NCI-H128 (cell line): ENCODE results near the gene NXT1.

Experiments
- DNase-seq: peaks from one replicate; lab custom pipeline; 2025; ENCODE audit not compliant: unreplicated experiment; lab: John Stamatoyannopoulos, UW

Gene NXT1

DNA sequence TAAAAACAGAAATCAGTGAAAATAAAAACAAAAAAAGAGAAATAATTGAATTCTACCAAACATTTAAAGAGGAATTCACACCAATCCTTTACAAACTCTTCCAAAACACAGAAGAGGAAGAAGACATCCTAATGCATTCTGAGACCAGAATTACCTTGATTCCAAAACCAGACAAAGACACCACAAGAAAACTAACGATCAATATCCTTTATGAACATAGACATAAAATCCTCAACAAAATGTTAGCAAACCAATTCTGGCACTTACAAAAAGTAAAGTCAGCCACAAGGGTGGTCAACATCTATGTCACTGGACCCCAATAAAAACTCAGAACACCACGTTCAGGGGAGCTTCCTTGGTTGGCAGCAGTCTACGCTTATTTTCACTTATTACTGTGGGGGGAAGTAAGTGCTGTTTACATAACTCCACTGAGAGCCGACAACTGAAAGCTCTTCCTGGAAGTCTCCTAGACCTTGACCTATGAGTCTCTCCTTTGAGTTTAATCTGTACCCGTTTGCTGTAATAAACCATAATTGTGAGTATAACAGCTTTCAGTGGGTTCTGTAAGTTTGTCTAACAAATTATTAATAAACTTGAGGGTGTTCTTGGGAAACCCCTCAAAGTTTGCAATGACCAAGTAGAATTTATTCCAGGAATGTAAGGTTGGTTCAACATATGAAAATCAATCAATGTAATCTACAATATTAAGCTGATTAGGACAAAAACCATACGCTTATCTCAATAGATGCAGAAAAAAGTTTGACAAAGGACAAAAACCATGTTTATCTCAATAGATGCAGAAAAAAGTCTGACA, 35.9 kb downstream of the NXT1 start:
- no peak for DNase-seq

DNA sequence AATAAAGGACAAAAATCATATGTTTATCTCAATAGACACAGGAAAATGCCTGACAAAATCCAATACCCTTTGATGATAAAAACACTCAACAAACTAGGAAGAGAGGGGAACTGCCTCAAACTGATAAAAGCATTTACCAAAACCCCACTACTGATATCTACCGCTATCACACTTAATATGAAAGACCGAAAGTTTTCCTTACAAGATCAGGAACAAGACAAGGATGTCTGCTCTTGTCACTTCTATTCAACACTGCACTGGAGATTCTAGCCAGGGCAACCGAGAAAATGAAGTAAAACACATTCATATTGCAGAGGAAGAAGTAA, 36.5 kb downstream of the NXT1 start:
- DNase-seq = no peak

DNA sequence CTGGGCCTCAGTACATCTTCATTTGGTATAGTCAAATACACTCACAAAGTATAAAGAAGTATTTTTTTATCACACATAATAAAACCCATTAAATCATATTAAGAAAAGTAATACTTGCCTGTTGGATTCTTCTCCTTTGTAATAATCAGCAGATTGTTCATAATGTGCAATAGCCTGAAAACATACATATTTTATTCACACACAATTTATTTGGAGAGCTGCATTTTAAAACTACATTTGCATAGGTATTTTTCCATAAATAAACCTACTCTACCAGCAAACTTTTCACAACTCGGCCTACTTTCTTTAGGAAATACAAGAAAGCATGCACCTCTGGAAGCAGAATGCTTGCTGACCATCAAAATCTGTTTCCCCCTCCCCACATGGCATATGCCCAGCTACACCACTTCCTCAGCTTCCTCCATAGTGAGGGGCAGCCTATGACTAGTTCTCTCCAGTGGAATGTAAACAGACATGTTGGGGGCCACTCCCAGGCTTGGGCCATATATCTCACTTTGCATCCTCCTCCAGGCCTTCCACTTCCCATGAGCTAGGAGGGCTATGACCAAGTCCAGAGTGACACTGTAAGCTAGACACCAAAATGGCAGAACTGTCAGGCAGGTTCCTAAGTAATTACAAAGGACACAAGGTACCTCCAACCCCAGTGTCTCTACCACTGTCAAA, 39.6 kb downstream of the NXT1 start:
- DNase-seq = no peak

DNA sequence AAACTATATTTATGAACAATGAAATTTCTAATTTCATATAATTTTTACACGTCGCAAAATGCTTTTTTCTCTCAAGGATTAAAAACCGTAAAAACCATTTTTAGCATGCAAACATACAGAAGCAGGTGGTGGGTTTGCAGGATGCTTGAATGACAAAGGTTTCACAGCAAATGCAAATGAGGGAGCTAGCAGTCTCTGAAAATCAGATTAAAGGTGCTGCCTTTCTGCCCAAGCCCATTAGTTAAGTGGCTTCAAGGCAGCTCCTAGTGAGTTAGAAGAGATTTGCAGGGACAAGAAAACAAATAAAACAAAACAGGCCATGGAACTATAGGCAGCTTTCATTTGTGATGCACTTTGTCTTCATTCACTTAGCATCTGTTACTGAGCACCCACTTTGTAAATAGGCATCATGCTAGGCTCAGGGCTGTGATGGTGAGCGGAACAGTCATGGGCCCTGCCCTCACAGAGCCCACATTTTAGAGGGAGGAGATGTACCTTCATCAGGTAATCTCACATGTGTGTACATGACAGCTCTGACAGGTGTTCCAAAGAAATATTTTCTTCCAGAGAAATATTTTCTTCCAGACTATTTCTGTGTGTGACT, 41.2 kb downstream of the NXT1 start:
- no peak for DNase-seq

DNA sequence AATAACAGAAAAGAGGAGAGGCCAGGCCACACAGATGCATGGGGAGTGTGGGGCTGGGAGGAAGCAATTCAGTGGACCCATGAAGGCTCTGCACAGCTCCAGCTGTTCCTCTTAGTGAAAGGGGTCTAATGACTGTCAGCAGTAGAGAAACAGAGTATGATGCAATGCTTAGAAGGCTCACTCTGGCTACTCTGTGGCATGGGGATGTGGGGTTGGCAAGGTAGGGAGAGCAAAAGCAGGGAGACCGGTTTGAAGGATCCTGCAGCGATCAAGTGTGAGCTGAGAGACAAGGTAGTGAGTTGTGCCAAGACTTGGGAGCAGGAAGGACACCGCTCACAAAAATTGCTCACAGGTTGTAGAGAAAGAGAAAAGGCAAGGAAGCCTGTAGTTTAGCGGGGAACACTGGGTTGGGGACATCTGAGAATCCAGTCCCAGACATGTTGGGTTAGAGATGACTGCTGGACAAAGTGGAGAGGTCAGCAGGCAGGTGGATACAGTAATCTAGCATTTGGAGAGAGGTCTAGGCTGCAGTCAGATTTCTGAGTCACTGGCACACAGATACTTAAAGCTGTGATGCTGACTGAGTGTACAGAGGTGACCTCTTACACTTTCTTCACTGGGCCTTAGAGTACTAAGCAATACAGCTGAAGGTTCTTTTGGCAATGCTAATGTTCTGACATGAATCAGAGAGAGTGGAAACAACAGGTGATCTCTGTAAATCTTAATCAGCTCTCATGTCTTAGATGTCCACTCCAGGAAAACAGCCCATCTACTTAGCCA, 43.6 kb downstream of the NXT1 start:
- DNase-seq = no peak

DNA sequence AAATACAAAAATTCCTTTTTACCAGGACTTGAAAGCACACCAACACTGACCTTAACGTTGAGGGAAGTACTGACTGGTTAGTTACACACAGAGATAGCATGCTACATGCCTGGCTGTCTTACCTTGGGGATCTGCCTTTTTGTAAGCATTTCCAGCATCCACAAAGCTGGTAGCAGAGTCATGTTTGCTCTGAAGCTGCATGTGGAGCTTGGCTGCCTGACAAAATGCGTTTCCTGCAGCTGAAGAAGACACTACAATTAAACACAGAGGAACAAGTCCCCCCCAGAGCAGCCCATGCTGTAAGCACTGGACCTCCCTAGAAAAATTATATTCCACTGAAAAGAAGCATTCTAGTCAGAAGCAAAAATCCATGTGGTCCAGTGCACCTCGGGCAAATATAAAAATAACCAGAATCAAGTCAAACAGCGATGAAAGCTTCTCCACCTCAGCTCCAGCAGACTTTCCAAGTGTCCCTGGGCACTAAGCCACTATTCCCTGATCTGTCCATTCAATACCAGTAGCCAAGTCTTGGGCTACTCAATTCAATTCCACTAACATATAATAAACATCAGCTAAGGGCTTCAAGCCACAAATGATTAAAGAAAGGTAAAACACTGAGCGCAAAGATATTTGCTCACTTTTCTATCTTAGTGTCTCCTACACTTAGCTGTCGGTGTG, 46.5 kb downstream of the NXT1 start:
- no peak for DNase-seq

DNA sequence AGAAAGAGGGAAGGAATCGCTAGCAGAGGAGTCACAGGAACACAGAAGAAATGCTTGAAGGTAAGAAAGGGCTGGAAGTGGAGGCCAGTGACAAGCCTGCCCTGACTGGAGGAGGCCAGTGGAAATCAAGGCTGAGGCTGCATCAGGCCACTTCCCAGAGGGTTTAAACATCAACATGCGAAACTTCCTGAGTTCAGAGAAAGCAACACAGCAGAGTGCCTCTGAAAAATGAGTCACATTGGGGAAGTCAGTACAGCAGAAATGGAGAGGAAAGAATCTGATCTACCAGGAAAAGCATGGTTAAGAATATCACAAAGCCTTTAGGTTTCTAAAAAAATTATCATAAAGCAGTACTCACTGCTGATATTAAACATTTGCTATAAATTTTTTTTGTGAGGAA, 47.4 kb downstream of the NXT1 start:
- DNase-seq = no peak

DNA sequence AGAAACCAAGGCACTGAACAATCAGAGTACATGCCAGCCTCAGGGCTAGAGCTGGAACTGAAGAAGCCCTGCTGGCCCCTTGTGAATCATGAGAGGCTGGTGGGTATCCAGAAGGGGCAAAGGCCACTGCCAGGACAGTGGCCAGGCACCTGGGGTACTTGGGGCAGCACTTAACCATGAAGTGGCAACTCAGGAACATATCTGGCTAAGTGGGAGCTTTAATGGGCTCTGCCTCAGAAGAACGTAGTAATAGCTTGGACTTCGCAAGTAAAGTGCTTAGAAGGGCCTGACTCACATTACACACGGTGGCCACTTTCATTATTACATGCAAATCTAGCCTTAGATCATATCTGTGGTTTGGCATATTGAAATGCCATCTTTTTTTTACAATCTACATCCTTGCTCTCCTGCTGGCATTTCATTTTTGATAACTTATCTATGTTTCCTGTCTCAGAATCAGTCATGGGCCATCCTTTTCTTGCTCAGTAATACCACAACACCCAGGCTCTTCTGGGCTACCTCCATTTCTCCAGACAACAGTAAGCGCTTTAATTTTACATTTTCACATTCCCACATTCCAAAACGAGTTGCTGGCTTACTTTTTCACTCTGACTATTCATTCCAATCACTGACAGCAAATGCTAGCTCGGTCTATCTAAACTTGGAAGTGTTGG, 49.1 kb downstream of the NXT1 start:
- no peak for DNase-seq

DNA sequence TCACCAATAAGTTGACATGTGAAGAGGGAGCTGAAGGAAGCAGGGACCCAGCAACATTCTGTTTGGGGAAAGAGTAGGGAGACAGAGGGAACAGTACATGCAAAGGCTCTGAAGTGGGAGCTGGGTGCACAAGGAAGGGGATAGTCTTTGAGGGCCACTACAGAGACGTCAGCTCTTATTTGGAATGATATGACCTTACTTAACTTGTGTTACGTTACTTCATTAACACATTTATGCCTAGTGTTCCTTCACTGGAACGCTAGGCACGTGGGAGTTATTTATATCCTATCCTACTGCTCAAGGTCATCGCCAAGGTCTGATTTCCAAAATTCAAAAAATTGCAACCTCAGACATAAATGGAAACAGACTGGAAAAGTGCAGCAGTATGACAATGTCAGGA, 50.5 kb downstream of the NXT1 start:
- no peak for DNase-seq

DNA sequence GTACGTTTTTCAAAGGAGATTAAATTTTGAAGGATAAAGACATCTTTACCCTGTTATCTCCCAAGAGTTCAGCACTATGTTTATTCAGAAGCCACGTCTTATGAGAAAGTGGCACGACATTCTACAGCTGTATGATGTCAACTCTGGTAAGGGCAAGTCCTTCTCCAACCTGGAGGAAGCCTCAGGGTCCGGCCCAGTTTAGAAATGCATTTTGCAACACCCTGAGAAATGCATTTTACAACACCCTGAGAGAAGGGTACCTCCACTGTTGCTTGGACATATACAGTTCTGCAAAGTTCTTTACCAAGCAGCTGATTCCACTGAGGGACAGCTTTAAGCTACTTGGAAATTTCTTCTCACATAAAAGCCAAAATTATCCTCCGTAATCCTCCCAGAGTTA, 53.2 kb downstream of the NXT1 start:
- no peak for DNase-seq

DNA sequence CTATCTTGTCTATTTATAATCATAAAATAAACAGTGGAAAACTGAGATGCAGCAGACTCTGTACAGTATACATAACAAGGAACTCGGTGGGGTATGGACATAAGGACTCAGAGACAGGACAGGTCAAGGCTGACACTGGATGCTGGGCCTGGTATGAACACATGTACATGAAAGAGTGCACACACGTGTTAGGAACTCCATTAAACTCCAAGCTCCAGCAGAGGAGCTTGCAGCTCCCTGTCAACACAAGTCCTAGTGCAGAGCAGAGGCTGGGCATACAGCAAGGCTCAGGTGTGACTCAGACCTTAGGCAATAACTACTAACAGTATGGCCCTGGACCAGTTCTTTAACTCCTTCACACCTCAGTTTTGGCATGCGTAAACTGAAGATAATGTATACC, 53.6 kb downstream of the NXT1 start:
- DNase-seq = no peak
